Stimulated activated CD8-positive, alpha-beta memory T cell treated with anti-CD3 and anti-CD28 coated beads, Interleukin-4, amount 100 ng/mL, for 1 hour (primary cell): Measurements from ENCODE around the gene MBOAT7.
"Not testable (repeated sequence)": the region's sequence is repeated elsewhere in the genome, so short reads cannot be mapped to it uniquely, and the experiment has no call there.

Source experiments
- DNase-seq, 2 donors: peaks; one replicate each; pipeline ENCODE4 v3.0.0-alpha.2; 2020; ENCODE audit warnings: low read depth in 2 of 2, low spot score in 1 of 2

Gene MBOAT7

GRCh38 chr19:54209058-54209810 lies 19.9 kb upstream of the MBOAT7 start:
- DNase-seq: no peak

GRCh38 chr19:54208784-54209057 lies 19.3 kb upstream of the MBOAT7 start:
- no peak for DNase-seq

GRCh38 chr19:54207983-54208783 lies 18.8 kb upstream of the MBOAT7 start:
- no peak for DNase-seq

- DNase-seq: no peak
Measured at GRCh38 chr19:54207676-54207982, 18.2 kb upstream of the MBOAT7 start.

- DNase-seq: not testable (repeated sequence)
Measured at GRCh38 chr19:54207193-54207592, 17.8 kb upstream of the MBOAT7 start.

GRCh38 chr19:54206831-54207177 lies 17.4 kb upstream of the MBOAT7 start:
- no peak for DNase-seq

GRCh38 chr19:54206030-54206830 lies 16.9 kb upstream of the MBOAT7 start:
- DNase-seq: no peak

- no peak for DNase-seq
Measured at GRCh38 chr19:54204767-54205468, 15.5 kb upstream of the MBOAT7 start.

- DNase-seq: no peak
Measured at GRCh38 chr19:54203151-54203611, 13.8 kb upstream of the MBOAT7 start.

GRCh38 chr19:54201980-54202379 lies 12.6 kb upstream of the MBOAT7 start:
- DNase-seq: no peak

- DNase-seq: no peak
Measured at GRCh38 chr19:54201172-54201701, 11.9 kb upstream of the MBOAT7 start.

GRCh38 chr19:54199401-54199800 lies 10.0 kb upstream of the MBOAT7 start:
- DNase-seq: no peak

GRCh38 chr19:54197121-54197520 lies 7.7 kb upstream of the MBOAT7 start:
- DNase-seq: no peak

GRCh38 chr19:54196536-54196935 lies 7.2 kb upstream of the MBOAT7 start:
- DNase-seq: no peak

- not testable (repeated sequence) for DNase-seq
Measured at GRCh38 chr19:54194463-54194862, 5.1 kb upstream of the MBOAT7 start.

GRCh38 chr19:54193011-54193410 lies 3.6 kb upstream of the MBOAT7 start:
- DNase-seq: no peak

- no peak for DNase-seq
Measured at GRCh38 chr19:54191811-54192453, 2.6 kb upstream of the MBOAT7 start.

- DNase-seq: peak in 1 of 2 donors; percentile 75
Measured at GRCh38 chr19:54191011-54191810, 1.8 kb upstream of the MBOAT7 start, which contains the start of gene TSEN34. Gene TSEN34, plus strand, starts transcription at chr19:54191308. Its CDS starts 57 bp downstream, at chr19:54191365.

- DNase-seq: peak; percentile 99 to 100
Measured at GRCh38 chr19:54190503-54191010, 1.2 kb upstream of the MBOAT7 start.
